GM12878 (cell line): ENCODE results near the gene GIT1.

ENCODE experiments used
- EZH2 ChIP-seq: IDR thresholded peaks from 2 replicates; pipeline ENCODE4 v1.6.1; 2012; ENCODE audit warnings: low read depth, mild to moderate bottlenecking, control low read depth, inconsistent platforms, low read length, borderline replicate concordance; ENCODE audit not compliant: control insufficient read depth
- SPI1 ChIP-seq: IDR thresholded peaks from 2 replicates; pipeline ENCODE4 v1.6.1; 2011; ENCODE audit warnings: low read depth, mild to moderate bottlenecking, low read length, moderate library complexity, borderline replicate concordance; ENCODE audit not compliant: insufficient read depth
- TF ChIP-seq, protein P1 (sequence below), 3 experiments: IDR thresholded peaks in 2 of 3; conservative IDR thresholded peaks in 1 of 3; 2 replicates each; pipeline ENCODE4 v1.5.1; 2011; ENCODE audit warnings: low read depth in 3 of 3, low read length in 3 of 3, mild to moderate bottlenecking in 3 of 3, control low read depth in 2 of 3, moderate library complexity in 2 of 3, inconsistent platforms in 1 of 3, mixed read lengths in 1 of 3; ENCODE audit not compliant: control insufficient read depth in 2 of 3, insufficient read depth in 1 of 3; ENCODE audit errors: extremely low read depth in 1 of 3

GRCh38 chr17:29596811-29597210 is 7.4 kb upstream of the GIT1 start:
- TF ChIP-seq, protein P1, sequence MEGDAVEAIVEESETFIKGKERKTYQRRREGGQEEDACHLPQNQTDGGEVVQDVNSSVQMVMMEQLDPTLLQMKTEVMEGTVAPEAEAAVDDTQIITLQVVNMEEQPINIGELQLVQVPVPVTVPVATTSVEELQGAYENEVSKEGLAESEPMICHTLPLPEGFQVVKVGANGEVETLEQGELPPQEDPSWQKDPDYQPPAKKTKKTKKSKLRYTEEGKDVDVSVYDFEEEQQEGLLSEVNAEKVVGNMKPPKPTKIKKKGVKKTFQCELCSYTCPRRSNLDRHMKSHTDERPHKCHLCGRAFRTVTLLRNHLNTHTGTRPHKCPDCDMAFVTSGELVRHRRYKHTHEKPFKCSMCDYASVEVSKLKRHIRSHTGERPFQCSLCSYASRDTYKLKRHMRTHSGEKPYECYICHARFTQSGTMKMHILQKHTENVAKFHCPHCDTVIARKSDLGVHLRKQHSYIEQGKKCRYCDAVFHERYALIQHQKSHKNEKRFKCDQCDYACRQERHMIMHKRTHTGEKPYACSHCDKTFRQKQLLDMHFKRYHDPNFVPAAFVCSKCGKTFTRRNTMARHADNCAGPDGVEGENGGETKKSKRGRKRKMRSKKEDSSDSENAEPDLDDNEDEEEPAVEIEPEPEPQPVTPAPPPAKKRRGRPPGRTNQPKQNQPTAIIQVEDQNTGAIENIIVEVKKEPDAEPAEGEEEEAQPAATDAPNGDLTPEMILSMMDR (IDR thresholded peaks at IDR 0.05 in 2 of 3, conservative IDR thresholded peaks at IDR 0.05 in 1 of 3; ENCODE audit: control insufficient read depth in 2 of 3, extremely low read depth in 1 of 3, insufficient read depth in 1 of 3, low read depth in 3 of 3, low read length in 3 of 3): no peak
- TF ChIP-seq EZH2 (no peak), SPI1 (no peak)
